Vagina (tissue), 2 donors: ENCODE measurements around the gene AGBL5.

Experiments
- POLR2A ChIP-seq, 2 donors: fragments of 450-650 bp; IDR thresholded peaks; one replicate each; pipeline ENCODE4 v1.6.1; 2017; ENCODE audit warnings: antibody characterized with exemption in 2 of 2, mild to moderate bottlenecking in 2 of 2, moderate library complexity in 2 of 2
- POLR2AphosphoS5 ChIP-seq, 2 donors: sonication (generic); formaldehyde crosslinking; IDR thresholded peaks; one replicate each; pipeline ENCODE4 v1.9.0; 2017; ENCODE audit warnings: antibody characterized with exemption in 2 of 2, mild to moderate bottlenecking in 2 of 2, low read depth in 1 of 2; ENCODE audit not compliant: insufficient read depth in 1 of 2
- TF ChIP-seq, protein P1 (sequence below), 3 experiments: fragments of 450-650 bp in 2 of 3; fragments of 200-600 bp in 1 of 3; sonication (generic) in 1 of 3; IDR thresholded peaks; one replicate each; pipeline ENCODE4 v1.5.1; 2017 to 2019; ENCODE audit warnings: antibody characterized with exemption in 3 of 3, mild to moderate bottlenecking in 2 of 3, moderate library complexity in 2 of 3

GRCh38 chr2:27019459-27019858 lies 32.0 kb upstream of the AGBL5 start:
- TF ChIP-seq, protein P1, sequence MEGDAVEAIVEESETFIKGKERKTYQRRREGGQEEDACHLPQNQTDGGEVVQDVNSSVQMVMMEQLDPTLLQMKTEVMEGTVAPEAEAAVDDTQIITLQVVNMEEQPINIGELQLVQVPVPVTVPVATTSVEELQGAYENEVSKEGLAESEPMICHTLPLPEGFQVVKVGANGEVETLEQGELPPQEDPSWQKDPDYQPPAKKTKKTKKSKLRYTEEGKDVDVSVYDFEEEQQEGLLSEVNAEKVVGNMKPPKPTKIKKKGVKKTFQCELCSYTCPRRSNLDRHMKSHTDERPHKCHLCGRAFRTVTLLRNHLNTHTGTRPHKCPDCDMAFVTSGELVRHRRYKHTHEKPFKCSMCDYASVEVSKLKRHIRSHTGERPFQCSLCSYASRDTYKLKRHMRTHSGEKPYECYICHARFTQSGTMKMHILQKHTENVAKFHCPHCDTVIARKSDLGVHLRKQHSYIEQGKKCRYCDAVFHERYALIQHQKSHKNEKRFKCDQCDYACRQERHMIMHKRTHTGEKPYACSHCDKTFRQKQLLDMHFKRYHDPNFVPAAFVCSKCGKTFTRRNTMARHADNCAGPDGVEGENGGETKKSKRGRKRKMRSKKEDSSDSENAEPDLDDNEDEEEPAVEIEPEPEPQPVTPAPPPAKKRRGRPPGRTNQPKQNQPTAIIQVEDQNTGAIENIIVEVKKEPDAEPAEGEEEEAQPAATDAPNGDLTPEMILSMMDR (IDR thresholded peaks at IDR 0.05) = no peak
- TF ChIP-seq POLR2A (IDR thresholded peaks at IDR 0.05) (no peak), POLR2AphosphoS5 (IDR thresholded peaks at IDR 0.05; ENCODE audit: insufficient read depth in 1 of 2, low read depth in 1 of 2) (no peak)
